Measurements from ENCODE around the gene CNPPD1. TPM values are rescaled to one million over a fixed set of nuclear protein-coding genes. Genes with fewer than 3 reads are reported as not detected.
A peak's percentile ranks its signal among the peaks of the same experiment; 100 is the strongest.

Gene CNPPD1
- total RNA-seq, 1 experiment from 2014 or later = 32.8 TPM

- TF ChIP-seq ATF6 (CRISPR knock-in tag; IDR thresholded peaks at IDR 0.05) = no peak
- peak; percentile 79 for TF ChIP-seq TP53 (CRISPR knock-in tag; IDR thresholded peaks at IDR 0.05)
- peak; percentile 92; the same call in 1 of the 2 replicates for TF ChIP-seq NR3C1 (CRISPR knock-in tag; conservative IDR thresholded peaks at IDR 0.05; ENCODE audit: low read depth)
- no peak for TF ChIP-seq STAT6 (CRISPR knock-in tag; conservative IDR thresholded peaks at IDR 0.05; ENCODE audit: low read depth)
- TF ChIP-seq ZNF121 (CRISPR knock-in tag; IDR thresholded peaks at IDR 0.05) = 0 out of 2 replicates have a peak, but pooled peaks have one; percentile 9
- TF ChIP-seq GTF2I (CRISPR knock-in tag; conservative IDR thresholded peaks at IDR 0.05) = no peak; the same call in 1 of the 2 replicates
- no peak for TF ChIP-seq AFF4 (CRISPR knock-in tag; IDR thresholded peaks at IDR 0.05; ENCODE audit: borderline replicate concordance)
- TF ChIP-seq ZNF512 (CRISPR knock-in tag; IDR thresholded peaks at IDR 0.05; ENCODE audit: borderline replicate concordance) = 0 out of 2 replicates have a peak, but pooled peaks have one; percentile 40
- no peak for TF ChIP-seq RELA (CRISPR knock-in tag; IDR thresholded peaks at IDR 0.05; ENCODE audit: borderline replicate concordance)
- peak; percentile 27; the same call in 1 of the 2 replicates for TF ChIP-seq USF1 (CRISPR knock-in tag; IDR thresholded peaks at IDR 0.05)
- peak; percentile 89; the same call in 1 of the 2 replicates for TF ChIP-seq HMGXB4 (CRISPR knock-in tag; IDR thresholded peaks at IDR 0.05)
- peak; percentile 89; the same call in 1 of the 2 replicates for TF ChIP-seq FOXP1 (CRISPR knock-in tag; IDR thresholded peaks at IDR 0.05; ENCODE audit: borderline replicate concordance)
- 0 out of 2 replicates have a peak, but pooled peaks have one; percentile 23 for TF ChIP-seq E2F1 (CRISPR knock-in tag; IDR thresholded peaks at IDR 0.05)
- TF ChIP-seq FOXJ3 (CRISPR knock-in tag; IDR thresholded peaks at IDR 0.05; ENCODE audit: borderline replicate concordance) = no peak
- peak; percentile 83 for TF ChIP-seq SP1 (CRISPR knock-in tag; conservative IDR thresholded peaks at IDR 0.05)
- peak; percentile 72; the same call in 1 of the 2 replicates for TF ChIP-seq JUN (CRISPR knock-in tag; IDR thresholded peaks at IDR 0.05)
- peak; percentile 82; the same call in 1 of the 2 replicates for TF ChIP-seq ZBTB21 (CRISPR knock-in tag; IDR thresholded peaks at IDR 0.05; ENCODE audit: borderline replicate concordance)
- 0 out of 2 replicates have a peak, but pooled peaks have one; percentile 17 for TF ChIP-seq SMAD3 (CRISPR knock-in tag; IDR thresholded peaks at IDR 0.05; ENCODE audit: borderline replicate concordance)
- peak; percentile 95 for TF ChIP-seq MYBL2 (CRISPR knock-in tag; IDR thresholded peaks at IDR 0.05)
- TF ChIP-seq ETV6 (CRISPR knock-in tag; IDR thresholded peaks at IDR 0.05) = peak; percentile 77; the same call in 1 of the 2 replicates
- TF ChIP-seq USF2 (CRISPR knock-in tag; IDR thresholded peaks at IDR 0.05) = peak; percentile 70
Measured at GRCh38 chr2:219176818-219177551, at the start of gene CNPPD1 (continued).
